KMS-11 (cell line): ENCODE measurements around the gene SPNS3.

ENCODE experiments used
- H2AFZ ChIP-seq: fragments of 200-600 bp; sonication (generic); 2 replicates; pipeline ENCODE4 v1.6.1; 2016; ENCODE audit warnings: antibody characterized with exemption, mixed run types, low read depth
- H3K27ac ChIP-seq: fragments of 200-600 bp; sonication (generic); 2 replicates; pipeline ENCODE4 v1.6.1; 2016; ENCODE audit warnings: mild to moderate bottlenecking, mixed run types
- H3K27me3 ChIP-seq: fragments of 200-600 bp; sonication (generic); 2 replicates; pipeline ENCODE4 v1.6.1; 2017; ENCODE audit warnings: mild to moderate bottlenecking, low read depth, mixed run types, moderate library complexity; ENCODE audit not compliant: insufficient read depth
- H3K36me3 ChIP-seq: fragments of 200-600 bp; sonication (generic); 2 replicates; pipeline ENCODE4 v1.6.1; 2017; ENCODE audit warnings: mild to moderate bottlenecking, mixed run types; ENCODE audit not compliant: insufficient read depth
- H3K4me1 ChIP-seq: fragments of 200-600 bp; sonication (generic); 2 replicates; pipeline ENCODE4 v1.6.1; 2016; ENCODE audit warnings: mild to moderate bottlenecking, low read depth, mixed run types; ENCODE audit not compliant: poor library complexity, severe bottlenecking
- H3K4me2 ChIP-seq: fragments of 200-600 bp; sonication (generic); 2 replicates; pipeline ENCODE4 v1.7.0; 2016; ENCODE audit warnings: mild to moderate bottlenecking, mixed run types
- H3K4me3 ChIP-seq: fragments of 200-600 bp; sonication (generic); IDR thresholded peaks from 2 replicates; pipeline ENCODE4 v1.6.1; 2017; ENCODE audit warnings: low read depth, low read length, mixed read lengths; ENCODE audit not compliant: insufficient read depth
- H3K79me2 ChIP-seq: fragments of 200-600 bp; sonication (generic); 2 replicates; pipeline ENCODE4 v1.6.1; 2016; ENCODE audit warnings: low read depth, mixed run types; ENCODE audit not compliant: insufficient read depth
- H3K9ac ChIP-seq: fragments of 200-600 bp; sonication (generic); 2 replicates; pipeline ENCODE4 v1.6.1; 2016; ENCODE audit warnings: mild to moderate bottlenecking, mixed run types
- H4K20me1 ChIP-seq: fragments of 200-600 bp; sonication (generic); 2 replicates; pipeline ENCODE4 v1.6.1; 2016; ENCODE audit warnings: mild to moderate bottlenecking, mixed run types; ENCODE audit not compliant: insufficient read depth
- CTCF ChIP-seq: fragments of 200-600 bp; sonication (generic); conservative IDR thresholded peaks from 2 replicates; pipeline ENCODE4 v1.6.1; 2017; ENCODE audit warnings: low read depth, mild to moderate bottlenecking, antibody characterized with exemption, low read length, moderate library complexity, mixed read lengths

SPNS3 gene

GRCh38 chr17:4393806-4394205, 39.9 kb upstream of the SPNS3 start:
- Histone ChIP-seq H3K27me3 (no peaks in the 10 kb centered on the region), H4K20me1 (no peaks in the 10 kb centered on the region), H3K4me2 (no peak overlapping the region), H3K4me1 (peaks cover 44% of the 10 kb centered on the region), H3K4me3 (no peak overlapping the region), H3K27ac (no peak overlapping the region), H3K79me2 (no peaks in the 10 kb centered on the region), H3K9ac (no peak overlapping the region), H3K36me3 (no peaks in the 10 kb centered on the region), H2AFZ (no peak overlapping the region)
- no peak for TF ChIP-seq CTCF

- no peak for TF ChIP-seq CTCF
- Histone ChIP-seq H3K4me1 (peaks cover 44% of the 10 kb centered on the region), H3K79me2 (no peaks in the 10 kb centered on the region), H3K4me3 (no peak overlapping the region), H4K20me1 (no peaks in the 10 kb centered on the region), H3K9ac (no peak overlapping the region), H3K36me3 (no peaks in the 10 kb centered on the region), H2AFZ (no peak overlapping the region), H3K27me3 (no peaks in the 10 kb centered on the region), H3K27ac (no peak overlapping the region), H3K4me2 (no peak overlapping the region)
Observed at GRCh38 chr17:4394208-4395110, 39.3 kb upstream of the SPNS3 start.

GRCh38 chr17:4395111-4395478, 38.6 kb upstream of the SPNS3 start:
- no peak overlapping the region for H3K27ac ChIP-seq
- H3K4me3 ChIP-seq: no peak overlapping the region
- H3K4me2 ChIP-seq: no peak overlapping the region
- no peaks in the 10 kb centered on the region for H3K27me3 ChIP-seq
- TF ChIP-seq CTCF: no peak
- no peak overlapping the region for H3K9ac ChIP-seq
- H4K20me1 ChIP-seq: no peaks in the 10 kb centered on the region
- H3K36me3 ChIP-seq: no peaks in the 10 kb centered on the region
- no peak overlapping the region for H2AFZ ChIP-seq
- no peaks in the 10 kb centered on the region for H3K79me2 ChIP-seq
- H3K4me1 ChIP-seq: peaks cover 44% of the 10 kb centered on the region

GRCh38 chr17:4397840-4398239, 35.9 kb upstream of the SPNS3 start:
- TF ChIP-seq CTCF: no peak
- no peaks in the 10 kb centered on the region for H4K20me1 ChIP-seq
- no peaks in the 10 kb centered on the region for H3K27me3 ChIP-seq
- no peak overlapping the region for H3K9ac ChIP-seq
- H3K79me2 ChIP-seq: no peaks in the 10 kb centered on the region
- no peaks in the 10 kb centered on the region for H3K36me3 ChIP-seq
- no peak overlapping the region for H3K27ac ChIP-seq
- H3K4me1 ChIP-seq: peaks cover 43% of the 10 kb centered on the region
- H3K4me3 ChIP-seq: no peak overlapping the region
- H3K4me2 ChIP-seq: no peak overlapping the region
- H2AFZ ChIP-seq: no peak overlapping the region
